ENCODE measurements around the gene CHST10. TPM values are rescaled to one million over a fixed set of nuclear protein-coding genes. Genes with fewer than 3 reads are reported as not detected.

Gene CHST10
- total and polyA plus RNA-seq, 4 donors: 0.11 to 5.2 (median 0.99) TPM

GRCh38 chr2:100416397-100416934 lies 1.0 kb downstream of the CHST10 start:
- Histone ChIP-seq H3K9me3 (ENCODE audit: control insufficient read depth in 4 of 4, low read length in 3 of 4) (no peaks in the 10 kb centered on the region), H3K27ac (ENCODE audit: low read depth in 1 of 2, low read length in 2 of 2) (no peak overlapping the region), H3K27me3 (ENCODE audit: control insufficient read depth in 4 of 4, insufficient read depth in 4 of 4, low read length in 3 of 4) (no peaks in the 10 kb centered on the region), H3K4me3 (ENCODE audit: low read depth in 1 of 3, low read length in 3 of 3) (peak overlapping the region; percentile 63 to 80 (median 67)), H3K36me3 (ENCODE audit: control insufficient read depth in 4 of 4, insufficient read depth in 3 of 4, low read depth in 1 of 4, low read length in 3 of 4) (no peaks in the 10 kb centered on the region), H3K9ac (ENCODE audit: low read depth in 1 of 2, low read length in 2 of 2) (no peak overlapping the region), H3K4me1 (ENCODE audit: control insufficient read depth in 4 of 4, insufficient read depth in 4 of 4, low read length in 3 of 4) (peaks cover 0 to 7% (median 7%) of the 10 kb centered on the region in 4 donors)
- DNase-seq (ENCODE audit: low spot score): no peak
- 16% methylated on average over 5 of the region's 5 CpGs for WGBS
- TF ChIP-seq, protein P1, sequence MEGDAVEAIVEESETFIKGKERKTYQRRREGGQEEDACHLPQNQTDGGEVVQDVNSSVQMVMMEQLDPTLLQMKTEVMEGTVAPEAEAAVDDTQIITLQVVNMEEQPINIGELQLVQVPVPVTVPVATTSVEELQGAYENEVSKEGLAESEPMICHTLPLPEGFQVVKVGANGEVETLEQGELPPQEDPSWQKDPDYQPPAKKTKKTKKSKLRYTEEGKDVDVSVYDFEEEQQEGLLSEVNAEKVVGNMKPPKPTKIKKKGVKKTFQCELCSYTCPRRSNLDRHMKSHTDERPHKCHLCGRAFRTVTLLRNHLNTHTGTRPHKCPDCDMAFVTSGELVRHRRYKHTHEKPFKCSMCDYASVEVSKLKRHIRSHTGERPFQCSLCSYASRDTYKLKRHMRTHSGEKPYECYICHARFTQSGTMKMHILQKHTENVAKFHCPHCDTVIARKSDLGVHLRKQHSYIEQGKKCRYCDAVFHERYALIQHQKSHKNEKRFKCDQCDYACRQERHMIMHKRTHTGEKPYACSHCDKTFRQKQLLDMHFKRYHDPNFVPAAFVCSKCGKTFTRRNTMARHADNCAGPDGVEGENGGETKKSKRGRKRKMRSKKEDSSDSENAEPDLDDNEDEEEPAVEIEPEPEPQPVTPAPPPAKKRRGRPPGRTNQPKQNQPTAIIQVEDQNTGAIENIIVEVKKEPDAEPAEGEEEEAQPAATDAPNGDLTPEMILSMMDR (IDR thresholded peaks at IDR 0.05; ENCODE audit: low read depth, low read length, missing input control): no peak
- TF ChIP-seq REST (IDR thresholded peaks at IDR 0.05) (no peak), HNF4A (conservative IDR thresholded peaks at IDR 0.05) (no peak), GABPA (IDR thresholded peaks at IDR 0.05 in 1 of 2, conservative IDR thresholded peaks at IDR 0.05 in 1 of 2) (no peak), EGR1 (IDR thresholded peaks at IDR 0.05; ENCODE audit: low read depth in 2 of 2) (no peak), ATF3 (IDR thresholded peaks at IDR 0.05) (no peak), RAD21 (IDR thresholded peaks at IDR 0.05) (no peak), SP1 (IDR thresholded peaks at IDR 0.05) (no peak), YY1 (IDR thresholded peaks at IDR 0.05) (no peak), JUND (IDR thresholded peaks at IDR 0.05) (no peak), HNF4G (IDR thresholded peaks at IDR 0.05) (no peak), RXRA (IDR thresholded peaks at IDR 0.05) (no peak), ZBTB33 (IDR thresholded peaks at IDR 0.05) (no peak), FOXA1 (IDR thresholded peaks at IDR 0.05) (no peak), NR2F2 (IDR thresholded peaks at IDR 0.05) (no peak), TAF1 (conservative IDR thresholded peaks at IDR 0.05) (no peak), FOXA2 (IDR thresholded peaks at IDR 0.05) (no peak)
- TF ChIP-seq, protein P2, sequence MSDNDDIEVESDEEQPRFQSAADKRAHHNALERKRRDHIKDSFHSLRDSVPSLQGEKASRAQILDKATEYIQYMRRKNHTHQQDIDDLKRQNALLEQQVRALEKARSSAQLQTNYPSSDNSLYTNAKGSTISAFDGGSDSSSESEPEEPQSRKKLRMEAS (IDR thresholded peaks at IDR 0.05): no peak
